Muscle of back (tissue), 11 donors: Measurements from ENCODE around the gene NCLN. TPM values are rescaled to one million over a fixed set of nuclear protein-coding genes. Genes with fewer than 3 reads are reported as not detected.
"Not testable (repeated sequence)": the region's sequence is repeated elsewhere in the genome, so short reads cannot be mapped to it uniquely, and the experiment has no call there.

Experiments used
- DNase-seq, 3 donors: peaks; one replicate each; pipeline versions ENCODE4 v3.0.0 to v3.0.0-alpha.2; 2013
- polyA plus RNA-seq, 10 donors: library from polyadenylated mRNA; unstranded; fragments of 120-200 nt; gene quantifications; one replicate each; pipeline ENCODE4 v1.2.1, GENCODE V29; 2013; ENCODE audit not compliant: insufficient read length in 10 of 10

Gene NCLN
- polyA plus RNA-seq, 10 donors: 20.8 to 37.5 (median 28.4) TPM

- no peak for DNase-seq
These were observed 32.2 kb upstream of the NCLN start for GRCh38 chr19:3153286-3154230.

GRCh38 chr19:3154447-3154846 is 31.3 kb upstream of the NCLN start:
- not testable (repeated sequence) for DNase-seq

- peak in 1 of 3 donors; percentile 98 for DNase-seq
These were observed 30.6 kb upstream of the NCLN start for GRCh38 chr19:3154957-3155736.

GRCh38 chr19:3157096-3157845 is 28.5 kb upstream of the NCLN start:
- no peak for DNase-seq

GRCh38 chr19:3159565-3159964 is 26.2 kb upstream of the NCLN start:
- no peak for DNase-seq

- no peak for DNase-seq
These were observed 25.5 kb upstream of the NCLN start for GRCh38 chr19:3160219-3160618.

GRCh38 chr19:3161453-3161852 is 24.3 kb upstream of the NCLN start:
- no peak for DNase-seq

- DNase-seq: no peak
These were observed 23.1 kb upstream of the NCLN start for GRCh38 chr19:3162418-3163229.

GRCh38 chr19:3163230-3163886 is 22.4 kb upstream of the NCLN start:
- peak; percentile 38 to 70 (median 61) for DNase-seq

- no peak for DNase-seq
These were observed 21.8 kb upstream of the NCLN start for GRCh38 chr19:3163943-3164342.

GRCh38 chr19:3167533-3168272 is 18.0 kb upstream of the NCLN start:
- DNase-seq: no peak

- peak in 1 of 3 donors; percentile 64 for DNase-seq
These were observed 13.6 kb upstream of the NCLN start for GRCh38 chr19:3171894-3172672.

- DNase-seq: not testable (repeated sequence)
These were observed 13.1 kb upstream of the NCLN start for GRCh38 chr19:3172673-3173000.

- peak in 1 of 3 donors; percentile 26 for DNase-seq
These were observed 9.7 kb upstream of the NCLN start for GRCh38 chr19:3175781-3176714.

- no peak for DNase-seq
These were observed 8.8 kb upstream of the NCLN start for GRCh38 chr19:3176715-3177501.

GRCh38 chr19:3178377-3178972 is 7.3 kb upstream of the NCLN start, which contains the start of gene S1PR4:
TSS of gene S1PR4 (plus strand) at chr19:3178769. CDS start at chr19:3178793, 24 bp downstream.
- no peak for DNase-seq
